WTC11 (cell line): ENCODE data around the gene ISL2. TPM values are rescaled to one million over a fixed set of nuclear protein-coding genes. Genes with fewer than 3 reads are reported as not detected.

Experiments used
- ATAC-seq: fragments of 200-7000 bp; cut with Tn5 transposase; 2 replicates; pipeline ENCODE4 v1.10.0; 2021; ENCODE audit warnings: mild to moderate bottlenecking, moderate library complexity
- CTCF ChIA-PET: fragments of 300-600 bp; sonication (Branson Sonifier 250); formaldehyde crosslinking; loops from one replicate; lab custom pipeline; 2021; ENCODE audit warnings: antibody characterized with exemption; lab: Charles Lee
- POLR2A ChIA-PET: fragments of 350-600 bp; sonication (Branson Sonifier 250); formaldehyde crosslinking; loops from one replicate; lab custom pipeline; 2021; ENCODE audit warnings: antibody characterized with exemption; lab: Charles Lee
- DNase-seq: peaks from one replicate; pipeline ENCODE4 v3.0.0; 2021; ENCODE audit warnings: low spot score
- H3K27ac Mint-ChIP-seq: 2 replicates; pipeline ENCODE4 v1.8.0; 2021; ENCODE audit warnings: mixed read lengths
- H3K27me3 Mint-ChIP-seq: 2 replicates; pipeline ENCODE4 v1.8.0; 2021; ENCODE audit warnings: low read depth, mild to moderate bottlenecking, moderate library complexity, mixed read lengths
- H3K36me3 Mint-ChIP-seq: 2 replicates; pipeline ENCODE4 v1.8.0; 2021; ENCODE audit warnings: mixed read lengths
- H3K4me1 Mint-ChIP-seq: 2 replicates; pipeline ENCODE4 v1.8.0; 2022; ENCODE audit warnings: mixed read lengths
- H3K4me3 Mint-ChIP-seq: 2 replicates; pipeline ENCODE4 v1.8.0; 2021; ENCODE audit warnings: mild to moderate bottlenecking, moderate library complexity, mixed read lengths
- H3K9me3 Mint-ChIP-seq: 2 replicates; pipeline ENCODE4 v1.8.0; 2021; ENCODE audit warnings: mixed read lengths
- AFF4 ChIP-seq: sonication (generic); formaldehyde crosslinking; IDR thresholded peaks from 2 replicates; pipeline ENCODE4 v1.8.1; 2023; ENCODE audit warnings: mild to moderate bottlenecking, missing genetic modification reagents, borderline replicate concordance
- ARID4B ChIP-seq: sonication (generic); formaldehyde crosslinking; IDR thresholded peaks from 2 replicates; pipeline ENCODE4 v1.8.0; 2023; ENCODE audit warnings: missing genetic modification reagents, mild to moderate bottlenecking, borderline replicate concordance
- ATF1 ChIP-seq: sonication (generic); formaldehyde crosslinking; IDR thresholded peaks from 2 replicates; pipeline ENCODE4 v1.8.1; 2023; ENCODE audit warnings: mild to moderate bottlenecking, moderate library complexity, missing genetic modification reagents
- CREB1 ChIP-seq: sonication (generic); formaldehyde crosslinking; IDR thresholded peaks from 2 replicates; pipeline ENCODE4 v1.8.0; 2023; ENCODE audit warnings: mild to moderate bottlenecking, missing genetic modification reagents
- ETV6 ChIP-seq: sonication (generic); formaldehyde crosslinking; IDR thresholded peaks from 2 replicates; pipeline ENCODE4 v1.8.1; 2022; ENCODE audit warnings: mild to moderate bottlenecking, missing genetic modification reagents
- GTF2I ChIP-seq: fragments of 250-450 bp; sonication (Bioruptor Pico); conservative IDR thresholded peaks from 2 replicates; pipeline ENCODE4 v1.4.0; 2021; ENCODE audit warnings: mild to moderate bottlenecking
- IRF2 ChIP-seq: sonication (generic); formaldehyde crosslinking; IDR thresholded peaks from 2 replicates; pipeline ENCODE4 v1.8.0; 2022; ENCODE audit warnings: low read depth, missing genetic modification reagents, borderline replicate concordance
- OVOL2 ChIP-seq: fragments of 250-450 bp; sonication (Bioruptor Pico); IDR thresholded peaks from 2 replicates; pipeline ENCODE4 v1.9.0; 2021; ENCODE audit warnings: mild to moderate bottlenecking, borderline replicate concordance
- RORB ChIP-seq: fragments of 250-450 bp; sonication (Bioruptor Pico); IDR thresholded peaks from 2 replicates; pipeline ENCODE4 v1.9.0; 2021; ENCODE audit warnings: mild to moderate bottlenecking
- SMAD4 ChIP-seq: sonication (generic); formaldehyde crosslinking; IDR thresholded peaks from 2 replicates; pipeline ENCODE4 v1.8.0; 2022; ENCODE audit warnings: mild to moderate bottlenecking, missing genetic modification reagents
- SP1 ChIP-seq: sonication (generic); formaldehyde crosslinking; conservative IDR thresholded peaks from 2 replicates; pipeline ENCODE4 v1.8.1; 2022; ENCODE audit warnings: missing genetic modification reagents
- USF1 ChIP-seq: sonication (generic); formaldehyde crosslinking; IDR thresholded peaks from 2 replicates; pipeline ENCODE4 v1.8.0; 2022; ENCODE audit warnings: mild to moderate bottlenecking, missing genetic modification reagents
- USF2 ChIP-seq: sonication (generic); formaldehyde crosslinking; IDR thresholded peaks from 2 replicates; pipeline ENCODE4 v1.8.1; 2023; ENCODE audit warnings: mild to moderate bottlenecking, missing genetic modification reagents, moderate library complexity
- ZBTB43 ChIP-seq: sonication (generic); formaldehyde crosslinking; IDR thresholded peaks from 2 replicates; pipeline ENCODE4 v1.8.1; 2023; ENCODE audit warnings: mild to moderate bottlenecking, missing genetic modification reagents
- ZNF121 ChIP-seq: sonication (generic); formaldehyde crosslinking; IDR thresholded peaks from 2 replicates; pipeline ENCODE4 v1.8.0; 2023; ENCODE audit warnings: missing genetic modification reagents
- ZNF219 ChIP-seq: sonication (generic); formaldehyde crosslinking; IDR thresholded peaks from 2 replicates; pipeline ENCODE4 v1.8.0; 2023; ENCODE audit warnings: missing genetic modification reagents, mild to moderate bottlenecking, borderline replicate concordance
- ZNF232 ChIP-seq: sonication (generic); formaldehyde crosslinking; IDR thresholded peaks from 2 replicates; pipeline ENCODE4 v1.8.0; 2022; ENCODE audit warnings: mild to moderate bottlenecking, missing genetic modification reagents
- ZNF423 ChIP-seq: fragments of 250-450 bp; sonication (Bioruptor Pico); IDR thresholded peaks from 2 replicates; pipeline ENCODE4 v2.1.2; 2022; ENCODE audit warnings: mild to moderate bottlenecking, moderate library complexity
- ZNF425 ChIP-seq: fragments of 250-450 bp; sonication (Bioruptor Pico); conservative IDR thresholded peaks from 2 replicates; pipeline ENCODE4 v1.9.0; 2021; ENCODE audit warnings: mild to moderate bottlenecking
- ZNF671 ChIP-seq: fragments of 250-450 bp; sonication (Bioruptor Pico); IDR thresholded peaks from 2 replicates; pipeline ENCODE4 v1.8.0; 2021; ENCODE audit warnings: mild to moderate bottlenecking
- total RNA-seq: library from RNA; stranded (reverse); gene quantifications from 3 replicates; pipeline ENCODE4 v1.2.3, GENCODE V29; 2021

The ISL2 gene
- total RNA-seq, 1 experiment from 2014 or later, result 0.24 TPM

- no peaks in the 10 kb centered on the region for H3K4me1 Mint-ChIP-seq
- ATAC-seq, result no peak
- CTCF ChIA-PET, result no interaction called here
- no peaks in the 10 kb centered on the region for H3K36me3 Mint-ChIP-seq
- no peak for DNase-seq
- H3K9me3 Mint-ChIP-seq, result no peaks in the 10 kb centered on the region
- no peak overlapping the region for H3K4me3 Mint-ChIP-seq
- H3K27me3 Mint-ChIP-seq, result no peaks in the 10 kb centered on the region
- POLR2A ChIA-PET, result no interaction called here
- TF ChIP-seq ZNF232 (CRISPR knock-in tag) (no peak), USF2 (CRISPR knock-in tag) (no peak), USF1 (CRISPR knock-in tag) (no peak), ETV6 (no peak), ZNF671 (no peak), ZNF121 (CRISPR knock-in tag) (no peak), ATF1 (CRISPR knock-in tag) (no peak), CREB1 (no peak), GTF2I (CRISPR knock-in tag) (no peak), ARID4B (CRISPR knock-in tag) (no peak), IRF2 (no peak), OVOL2 (CRISPR knock-in tag) (no peak), ZBTB43 (CRISPR knock-in tag) (no peak), ZNF425 (CRISPR knock-in tag) (no peak), AFF4 (CRISPR knock-in tag) (no peak), RORB (CRISPR knock-in tag) (no peak), SMAD4 (CRISPR knock-in tag) (no peak), ZNF423 (CRISPR knock-in tag) (no peak), SP1 (CRISPR knock-in tag) (no peak), ZNF219 (no peak)
- no peak overlapping the region for H3K27ac Mint-ChIP-seq
Measured at GRCh38 chr15:76360416-76360815, 23.8 kb downstream of the ISL2 start.
